ENCODE data around the gene EBI3.
"Not testable (repeated sequence)": the region's sequence is repeated elsewhere in the genome, so short reads cannot be mapped to it uniquely, and the experiment has no call there.

EBI3 gene

GRCh38 chr19:4185413-4186086 lies 43.8 kb upstream of the EBI3 start:
- no peak for ATAC-seq
- peak; percentile 97 for TF ChIP-seq ZFP3 (CRISPR knock-in tag; IDR thresholded peaks at IDR 0.05)
- no peak for TF ChIP-seq TCF4 (CRISPR knock-in tag; IDR thresholded peaks at IDR 0.05; ENCODE audit: borderline replicate concordance)

- peak; percentile 86 for ATAC-seq
- TF ChIP-seq CREB5 (CRISPR knock-in tag; IDR thresholded peaks at IDR 0.05; ENCODE audit: low read depth) (no peak), ZFP3 (CRISPR knock-in tag; IDR thresholded peaks at IDR 0.05) (0 out of 2 replicates have a peak, but pooled peaks have one; percentile 13)
Measured at GRCh38 chr19:4186087-4186993, 43.0 kb upstream of the EBI3 start.

- ATAC-seq, result no peak
- TF ChIP-seq ARNTL (CRISPR knock-in tag; IDR thresholded peaks at IDR 0.05; ENCODE audit: borderline replicate concordance, low read depth) (no peak), ZNF70 (CRISPR knock-in tag; IDR thresholded peaks at IDR 0.05) (no peak), CSRNP3 (CRISPR knock-in tag; IDR thresholded peaks at IDR 0.05) (no peak), PPARA (CRISPR knock-in tag; IDR thresholded peaks at IDR 0.05; ENCODE audit: borderline replicate concordance) (no peak), RARB (CRISPR knock-in tag; IDR thresholded peaks at IDR 0.05) (no peak), SNAI2 (CRISPR knock-in tag; IDR thresholded peaks at IDR 0.05) (no peak), TOX (CRISPR knock-in tag; IDR thresholded peaks at IDR 0.05; ENCODE audit: borderline replicate concordance) (no peak), ZC3H10 (CRISPR knock-in tag; IDR thresholded peaks at IDR 0.05) (no peak), ZFP30 (CRISPR knock-in tag; IDR thresholded peaks at IDR 0.05) (no peak)
Measured at GRCh38 chr19:4187313-4188122, 41.8 kb upstream of the EBI3 start.

GRCh38 chr19:4189641-4190040 lies 39.7 kb upstream of the EBI3 start:
- TF ChIP-seq ZC3H10 (CRISPR knock-in tag; IDR thresholded peaks at IDR 0.05), result no peak
- TF ChIP-seq ARNTL (CRISPR knock-in tag; IDR thresholded peaks at IDR 0.05; ENCODE audit: borderline replicate concordance, low read depth), result no peak
- no peak for TF ChIP-seq OSR1 (CRISPR knock-in tag; IDR thresholded peaks at IDR 0.05)
- no peak for TF ChIP-seq ZFP30 (CRISPR knock-in tag; IDR thresholded peaks at IDR 0.05)
- TF ChIP-seq GLIS3 (CRISPR knock-in tag; IDR thresholded peaks at IDR 0.05), result no peak
- TF ChIP-seq SNAI2 (CRISPR knock-in tag; IDR thresholded peaks at IDR 0.05), result no peak
- TF ChIP-seq ESRRG (CRISPR knock-in tag; IDR thresholded peaks at IDR 0.05), result no peak
- no peak for TF ChIP-seq CSDC2 (CRISPR knock-in tag; IDR thresholded peaks at IDR 0.05)
- TF ChIP-seq POU6F1 (CRISPR knock-in tag; IDR thresholded peaks at IDR 0.05; ENCODE audit: borderline replicate concordance, low read depth), result no peak
- ATAC-seq, result no peak

- ATAC-seq, result not testable (repeated sequence)
Measured at GRCh38 chr19:4192537-4192936, 36.8 kb upstream of the EBI3 start.

GRCh38 chr19:4194353-4194752 lies 35.0 kb upstream of the EBI3 start:
- peak; percentile 16; the same call in 1 of the 3 replicates for ATAC-seq

More at GRCh38 chr19:4194353-4194752, 35.0 kb upstream of the EBI3 start:
- TF ChIP-seq ZC3H10 (CRISPR knock-in tag; IDR thresholded peaks at IDR 0.05) (no peak), ZNF70 (CRISPR knock-in tag; IDR thresholded peaks at IDR 0.05) (no peak)
